CD4-positive, alpha-beta T cell treated with Interleukin-6 for 4 hours (primary cell): ENCODE results near the gene UBC.
A peak's percentile ranks its signal among the peaks of the same experiment; 100 is the strongest.
"Not testable (repeated sequence)": the region's sequence is repeated elsewhere in the genome, so short reads cannot be mapped to it uniquely, and the experiment has no call there.

Experiments used
- DNase-seq: peaks from one replicate; pipeline ENCODE4 v3.0.0-alpha.2; 2020; ENCODE audit warnings: mixed read lengths

The UBC gene

DNA sequence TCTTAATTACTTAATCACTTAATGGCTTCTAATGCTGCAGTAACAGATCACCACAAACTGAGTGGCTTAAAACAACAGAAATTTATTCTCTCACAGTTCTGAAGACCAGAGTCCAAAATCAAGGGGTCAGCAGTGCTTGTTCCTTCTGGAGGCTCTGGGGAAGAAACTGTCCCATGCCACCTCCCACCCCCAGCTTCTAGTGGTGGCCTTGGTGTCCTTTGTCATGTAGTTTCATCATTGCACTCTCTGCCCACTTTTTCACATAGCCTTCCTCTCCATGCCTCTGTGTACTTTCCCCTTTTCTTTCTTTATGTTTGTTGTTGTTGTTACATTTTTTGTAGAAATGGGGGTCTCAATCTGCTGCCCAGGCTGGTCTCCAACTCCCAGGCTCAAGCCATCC is 16.1 kb upstream of the UBC start:
- DNase-seq = no peak

DNA sequence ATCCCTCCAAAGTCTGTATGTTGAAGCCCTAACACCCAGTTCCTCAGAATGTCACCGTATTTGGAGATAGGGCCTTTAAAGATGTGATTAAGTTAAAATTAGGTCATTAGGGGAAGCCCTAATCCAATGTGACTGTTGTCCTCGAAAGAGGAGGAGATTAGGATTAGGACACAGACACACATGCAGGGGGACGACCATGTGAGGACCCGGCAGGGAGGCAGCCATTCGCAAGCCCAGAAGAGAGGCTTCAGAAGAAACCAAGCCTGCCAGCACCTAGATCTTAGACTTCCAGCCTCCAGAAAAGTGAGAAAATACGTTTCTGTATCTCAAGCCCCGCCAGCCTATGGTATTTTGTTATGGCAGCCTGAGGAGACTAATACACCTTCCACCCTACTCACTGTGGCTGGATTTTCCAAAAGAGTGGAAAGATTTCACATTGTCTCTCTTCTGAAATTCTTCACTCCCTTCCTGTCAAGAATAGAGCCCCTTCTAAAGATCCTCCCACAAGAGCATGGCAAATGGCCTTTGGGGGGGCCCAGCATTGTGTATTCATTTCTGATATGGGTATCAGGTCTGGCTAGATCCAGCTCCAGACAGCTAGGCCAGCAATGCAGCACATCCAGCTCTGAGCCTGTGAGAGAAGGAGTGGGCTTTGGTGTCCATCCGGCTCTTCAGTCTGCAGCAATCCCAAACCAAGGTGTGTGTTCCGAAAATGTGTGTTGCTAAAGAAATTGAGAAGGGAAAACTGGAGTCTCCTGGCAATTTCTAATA is 15.4 kb upstream of the UBC start:
- DNase-seq = no peak

- DNase-seq = no peak
Observed at GRCh38 chr12:124928912-124929530, 14.6 kb upstream of the UBC start.

- peak; percentile 48 for DNase-seq
Observed at GRCh38 chr12:124928095-124928911, 13.9 kb upstream of the UBC start.

- DNase-seq = peak; percentile 88
Observed at GRCh38 chr12:124927201-124928094, 13.0 kb upstream of the UBC start.

DNA sequence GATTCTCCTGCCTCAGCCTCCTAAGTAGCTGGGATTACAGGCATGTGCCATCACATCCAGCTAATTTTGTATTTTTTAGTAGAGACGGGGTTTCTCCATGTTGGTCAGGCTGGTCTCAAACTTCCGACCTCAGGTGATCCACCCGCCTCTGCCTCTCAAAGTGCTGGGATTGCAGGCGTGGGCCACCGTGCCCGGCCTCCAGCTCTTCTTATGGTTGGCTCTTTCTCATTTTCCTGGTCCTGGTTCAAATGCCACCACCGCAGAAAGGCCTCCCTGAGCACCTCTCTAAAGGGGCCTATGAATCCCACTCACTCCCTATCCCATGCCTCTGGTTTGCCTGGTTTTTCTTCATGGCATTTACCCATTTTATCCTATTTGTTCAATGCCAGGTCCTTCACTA is 11.3 kb upstream of the UBC start:
- not testable (repeated sequence) for DNase-seq

GRCh38 chr12:124925117-124925516 is 10.7 kb upstream of the UBC start:
- DNase-seq = no peak

DNA sequence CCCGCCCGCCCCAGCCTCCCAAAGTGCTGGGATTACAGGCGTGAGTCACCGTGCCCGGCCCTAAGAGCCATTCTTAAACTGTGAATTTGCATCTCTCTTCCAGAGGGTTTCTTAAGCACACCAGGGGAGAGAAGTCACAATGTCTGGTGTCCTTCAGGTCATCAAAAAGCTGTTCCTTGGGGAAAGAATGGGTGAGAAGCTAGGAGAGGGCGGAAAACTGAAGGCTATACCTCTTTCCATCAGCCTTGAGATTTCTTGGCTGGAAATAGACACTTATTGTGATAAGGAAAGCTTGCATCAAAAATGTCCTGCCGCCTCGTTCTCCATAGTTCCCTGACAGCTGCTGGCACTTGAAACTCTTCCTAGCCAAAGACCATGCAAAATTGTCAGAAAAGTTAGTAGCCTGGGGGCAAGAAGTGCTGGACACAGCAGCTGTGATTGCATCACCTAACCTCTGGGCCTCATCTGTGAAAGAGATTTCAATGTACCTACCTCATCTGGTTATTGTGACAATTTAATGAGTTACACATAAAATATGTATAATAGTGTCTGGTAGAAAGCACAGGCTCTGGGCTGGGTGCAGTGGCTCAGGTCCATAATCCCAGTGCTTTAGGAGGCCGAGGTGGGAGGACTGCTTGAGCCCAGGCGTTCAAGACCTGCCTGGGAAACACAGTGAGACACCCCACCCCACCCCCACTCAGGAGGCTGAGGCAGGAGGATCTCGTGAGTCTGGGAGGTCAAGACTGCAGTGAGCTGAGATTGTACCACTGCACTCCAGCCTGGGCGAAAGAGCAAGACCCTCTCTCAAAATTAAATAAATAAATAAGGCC is 9.7 kb upstream of the UBC start:
- no peak for DNase-seq

DNA sequence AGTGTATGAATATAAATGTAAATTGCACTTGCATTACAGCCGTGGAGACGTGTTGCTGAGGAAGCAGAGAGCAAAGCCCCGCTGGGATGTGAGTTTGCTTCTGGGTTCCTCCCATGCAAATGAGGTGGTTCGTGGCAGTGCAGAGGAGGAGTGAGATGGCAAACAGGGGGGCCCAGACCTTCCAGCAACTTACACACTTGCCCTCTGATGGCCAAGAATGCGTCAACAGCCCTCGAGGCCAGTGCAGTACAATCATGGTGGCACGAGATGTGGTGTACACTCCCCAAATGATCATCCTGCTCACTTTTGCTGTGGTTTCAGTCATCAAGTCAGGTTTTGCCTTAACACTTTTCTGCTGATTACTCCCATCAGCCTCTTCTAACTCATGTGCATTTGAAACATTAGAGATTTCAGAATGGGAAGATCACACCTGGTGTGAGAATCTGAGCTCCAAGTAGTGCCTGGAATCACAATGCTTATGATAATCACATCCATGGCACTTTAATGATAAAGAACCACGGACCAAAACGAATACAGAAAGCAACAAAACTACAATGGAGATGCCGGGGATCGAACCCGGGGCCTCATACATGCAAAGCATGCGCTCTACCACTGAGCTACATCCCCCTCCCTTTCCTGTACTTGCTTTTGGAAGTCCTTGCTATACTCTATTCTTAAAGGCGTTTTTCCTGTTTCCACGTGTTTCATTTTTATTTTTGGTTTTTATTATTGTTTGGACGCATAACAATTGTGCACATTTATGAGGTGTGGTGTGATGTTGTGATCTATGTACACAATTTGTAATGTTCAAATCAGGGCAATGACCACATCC is 7.0 kb upstream of the UBC start:
- DNase-seq = peak; percentile 80

GRCh38 chr12:124920353-124920935 is 6.0 kb upstream of the UBC start:
- DNase-seq = no peak

DNA sequence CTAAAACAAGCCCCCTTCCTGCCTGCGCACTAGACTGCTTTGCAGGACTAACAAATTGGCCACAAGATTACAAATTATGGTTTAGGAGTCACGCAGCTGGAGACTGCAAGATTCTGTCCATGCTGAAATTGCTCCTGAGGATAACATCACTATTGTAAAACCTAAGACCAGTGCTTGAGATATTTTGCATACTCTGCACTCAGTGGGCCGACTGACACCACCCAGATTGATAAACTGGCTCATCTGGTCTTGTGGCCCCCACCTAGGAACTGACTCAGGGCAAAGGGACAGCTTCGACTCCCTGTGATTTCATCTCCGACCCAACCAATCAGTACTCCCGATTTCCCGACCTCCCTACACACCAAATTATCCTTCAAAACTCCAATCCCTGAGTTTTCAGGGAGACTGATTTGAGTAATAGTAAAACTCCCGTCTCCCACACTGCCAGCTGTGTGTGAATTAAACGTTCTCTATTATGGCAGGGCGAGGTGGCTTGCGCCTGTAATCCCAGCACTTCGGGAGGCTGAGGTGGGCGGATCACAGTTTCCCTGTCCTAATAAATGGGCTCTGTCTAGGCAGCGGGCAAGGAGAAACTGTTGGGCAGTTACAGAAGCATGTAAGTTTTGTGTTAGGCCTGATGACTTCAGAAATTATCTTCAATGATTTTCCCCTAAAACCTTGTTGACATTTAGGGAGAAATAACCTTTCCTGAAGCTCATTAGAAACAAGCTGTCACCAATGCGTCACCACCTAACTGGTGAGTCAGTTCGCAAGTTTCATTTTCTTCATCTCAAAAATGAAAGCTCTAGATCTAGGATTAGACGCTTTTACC is 5.3 kb upstream of the UBC start:
- DNase-seq = peak; percentile 59

DNA sequence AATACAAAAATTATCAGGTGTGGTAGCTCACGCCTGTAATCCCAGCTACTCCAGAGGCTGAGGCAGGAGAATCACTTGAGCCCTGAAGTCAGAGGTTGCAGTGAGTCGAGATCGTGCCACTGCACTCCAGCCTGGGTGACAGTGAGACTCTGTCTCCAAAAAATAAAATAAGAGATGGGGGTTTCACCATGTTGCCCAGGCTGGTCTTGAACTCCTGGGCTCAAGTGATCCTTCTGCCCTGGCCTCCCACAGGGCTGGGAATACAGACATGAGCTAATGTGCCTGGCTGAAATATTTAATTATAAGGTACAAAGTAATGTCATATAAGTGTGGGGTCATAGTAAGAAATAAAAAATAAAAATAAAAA is 4.2 kb upstream of the UBC start:
- not testable (repeated sequence) for DNase-seq

GRCh38 chr12:124917841-124918621 is 3.6 kb upstream of the UBC start:
- DNase-seq = peak; percentile 14

DNA sequence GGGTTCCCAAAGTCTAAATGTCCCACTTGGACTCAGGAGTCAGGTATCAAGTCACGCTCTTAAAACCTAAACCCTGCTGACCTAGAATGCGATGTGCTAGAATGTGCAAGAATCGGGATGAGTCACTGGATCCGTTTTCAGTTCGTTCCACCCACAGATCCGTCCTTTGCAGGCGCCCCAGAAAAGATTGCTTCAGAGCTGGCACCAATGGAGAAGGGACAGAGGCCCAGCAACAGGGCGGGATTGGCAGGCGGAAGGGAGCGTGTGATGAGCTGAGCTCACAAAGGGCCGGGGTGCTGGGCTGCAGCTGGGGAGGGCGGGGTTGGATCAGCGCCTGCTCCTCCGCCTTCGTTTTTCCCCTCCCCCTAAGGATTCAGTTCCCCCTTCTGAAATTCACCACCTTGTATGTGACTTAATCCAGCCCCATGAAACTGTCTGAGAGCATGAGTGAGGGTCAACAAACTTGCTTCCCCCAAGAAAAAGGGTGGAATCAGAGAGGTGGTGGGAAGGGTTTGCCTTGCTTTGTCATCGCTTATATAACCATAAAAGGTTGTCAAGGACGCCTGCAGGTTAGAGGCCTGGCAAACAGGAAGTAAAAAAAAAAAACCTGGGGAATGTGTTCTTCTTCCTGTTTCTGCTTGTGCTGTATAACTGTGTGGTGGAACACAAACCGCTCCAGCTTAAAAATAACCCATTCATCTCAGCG is 2.8 kb upstream of the UBC start:
- DNase-seq = peak; percentile 91

DNA sequence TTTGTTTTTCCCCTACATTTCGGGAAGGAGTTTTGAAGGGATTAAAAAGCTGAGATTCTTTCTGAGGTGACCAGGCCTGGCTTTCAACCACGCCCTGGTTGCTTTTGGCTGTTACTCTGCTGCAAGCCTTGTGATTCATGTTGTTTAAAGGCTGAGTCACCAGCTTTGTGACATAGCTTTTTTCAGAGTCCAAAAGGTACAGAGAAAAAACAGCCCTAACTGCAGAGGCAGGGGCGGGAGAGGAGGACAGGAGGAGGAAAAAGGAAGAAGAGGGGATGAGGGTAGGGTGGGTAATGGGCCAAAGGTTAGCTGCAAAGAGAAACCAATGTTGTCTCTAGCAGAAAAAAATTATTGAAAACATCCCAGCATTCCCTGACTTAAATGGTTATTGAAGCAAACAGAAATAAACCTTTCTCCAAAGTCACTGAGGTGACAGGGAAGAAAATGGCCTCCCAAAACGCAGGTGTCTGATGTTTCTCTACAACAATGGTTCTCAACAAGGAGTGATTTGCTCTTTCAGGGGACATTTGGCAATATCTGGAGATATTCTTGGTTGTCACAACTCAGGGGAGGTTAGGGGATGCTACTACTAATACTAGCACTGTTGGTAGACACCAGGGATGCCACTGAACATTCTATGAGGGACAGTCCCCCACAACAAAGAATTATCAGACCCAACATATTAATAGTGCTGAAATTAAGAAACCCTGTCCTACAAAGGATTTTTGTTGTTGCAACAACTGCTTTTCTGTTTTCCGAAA is 2.1 kb upstream of the UBC start:
- DNase-seq = peak; percentile 65

- DNase-seq = no peak
Observed at GRCh38 chr12:124915239-124916236, 1.1 kb upstream of the UBC start.
